Neural progenitor cell (in vitro differentiated cells): ENCODE data around the gene RIPPLY1. TPM values are rescaled to one million over a fixed set of nuclear protein-coding genes. Genes with fewer than 3 reads are reported as not detected.

Experiments
- DNase-seq: peaks from one replicate; pipeline ENCODE4 v3.0.0-alpha.2; 2016; ENCODE audit warnings: low spot score
- H2AFZ ChIP-seq: fragments of 200-600 bp; sonication (generic); replicated peaks from 2 replicates; pipeline ENCODE4 v1.6.1; 2016; ENCODE audit warnings: antibody characterized with exemption
- H3F3A ChIP-seq: fragments of 200-600 bp; sonication (generic); 2 replicates; pipeline ENCODE4 v1.6.1; 2016; ENCODE audit warnings: antibody characterized with exemption, low read depth
- H3K27ac ChIP-seq: fragments of 200-600 bp; sonication (generic); 2 replicates; pipeline ENCODE4 v1.5.1; 2016; ENCODE audit warnings: mild to moderate bottlenecking
- H3K27me3 ChIP-seq: fragments of 200-600 bp; sonication (generic); 2 replicates; pipeline ENCODE4 v1.6.1; 2016; ENCODE audit warnings: mild to moderate bottlenecking, moderate library complexity
- H3K36me3 ChIP-seq: fragments of 200-600 bp; sonication (generic); 2 replicates; pipeline ENCODE4 v1.5.1; 2016
- H3K4me1 ChIP-seq: fragments of 200-600 bp; sonication (generic); 2 replicates; pipeline ENCODE4 v1.6.1; 2016; ENCODE audit warnings: mixed run types
- H3K4me2 ChIP-seq: fragments of 200-600 bp; sonication (generic); 2 replicates; pipeline ENCODE4 v1.6.1; 2016
- H3K4me3 ChIP-seq: fragments of 200-600 bp; sonication (generic); 2 replicates; pipeline ENCODE4 v1.5.1; 2016
- H3K79me2 ChIP-seq: fragments of 200-600 bp; sonication (generic); 2 replicates; pipeline ENCODE4 v1.6.1; 2016; ENCODE audit warnings: low read depth
- H3K9ac ChIP-seq: fragments of 200-600 bp; sonication (generic); 2 replicates; pipeline ENCODE4 v1.6.1; 2016
- H3K9me3 ChIP-seq: fragments of 200-600 bp; sonication (generic); 2 replicates; pipeline ENCODE4 v1.5.1; 2016; ENCODE audit warnings: low read depth
- H4K20me1 ChIP-seq: fragments of 200-600 bp; sonication (generic); 2 replicates; pipeline ENCODE4 v1.6.1; 2016; ENCODE audit warnings: low read depth
- H3K27ac Mint-ChIP-seq: 3 replicates; pipeline ENCODE4 v1.8.0; 2021; ENCODE audit warnings: mixed read lengths
- H3K27me3 Mint-ChIP-seq: 2 replicates; pipeline ENCODE4 v1.8.0; 2022; ENCODE audit warnings: low read depth, mild to moderate bottlenecking, inconsistent platforms, moderate library complexity, mixed read lengths; ENCODE audit not compliant: insufficient read depth
- H3K36me3 Mint-ChIP-seq: 3 replicates; pipeline ENCODE4 v1.8.0; 2021; ENCODE audit warnings: mixed read lengths
- H3K4me1 Mint-ChIP-seq: 3 replicates; pipeline ENCODE4 v1.8.0; 2021; ENCODE audit warnings: mixed read lengths
- H3K4me3 Mint-ChIP-seq: 3 replicates; pipeline ENCODE4 v1.8.0; 2021; ENCODE audit warnings: mild to moderate bottlenecking, moderate library complexity, mixed read lengths
- H3K9me3 Mint-ChIP-seq: 3 replicates; pipeline ENCODE4 v1.8.0; 2020; ENCODE audit warnings: mixed read lengths
- EZH2 ChIP-seq: fragments of 200-600 bp; sonication (generic); IDR thresholded peaks from 2 replicates; pipeline ENCODE4 v1.6.1; 2017; ENCODE audit warnings: antibody characterized with exemption, mild to moderate bottlenecking, moderate library complexity
- EZH2phosphoT487 ChIP-seq: fragments of 200-600 bp; sonication (generic); IDR thresholded peaks from 2 replicates; pipeline ENCODE4 v1.6.1; 2017; ENCODE audit warnings: antibody characterized with exemption
- total RNA-seq: library from RNA; depleted of rRNA; stranded (reverse); fragments of >200 nt; gene quantifications from 2 replicates; pipeline ENCODE4 v1.2.3, GENCODE V29; 2015; ENCODE audit warnings: low replicate concordance
- TF ChIP-seq, protein P1 (sequence below): fragments of 200-600 bp; sonication (generic); IDR thresholded peaks from 2 replicates; pipeline ENCODE4 v1.5.1; 2017; ENCODE audit warnings: antibody characterized with exemption, mild to moderate bottlenecking

The RIPPLY1 gene
- total RNA-seq, 1 donor from 2014 or later = not detected

DNA sequence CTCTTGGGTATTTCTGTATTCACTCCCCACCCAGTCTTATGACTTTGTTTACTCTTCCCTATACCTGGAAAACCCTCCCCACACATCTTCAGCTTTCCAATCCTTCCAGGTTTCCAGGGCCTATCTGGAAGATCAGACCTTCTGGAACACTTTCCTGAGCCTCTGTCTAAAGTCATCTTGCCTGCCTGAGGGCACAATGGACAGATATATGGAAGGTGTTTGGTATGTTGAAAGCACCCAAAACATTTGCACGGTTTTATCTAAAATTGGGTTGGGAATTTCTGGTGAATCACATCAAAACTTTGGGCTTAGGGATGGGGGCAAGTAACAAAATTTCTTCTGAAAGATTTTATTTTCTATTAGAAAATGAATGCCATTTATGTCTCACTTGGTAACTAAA is 33.1 kb upstream of the RIPPLY1 start:
- no peak overlapping the region for H3K4me3 Mint-ChIP-seq
- H3K27me3 ChIP-seq = no peaks in the 10 kb centered on the region

DNA sequence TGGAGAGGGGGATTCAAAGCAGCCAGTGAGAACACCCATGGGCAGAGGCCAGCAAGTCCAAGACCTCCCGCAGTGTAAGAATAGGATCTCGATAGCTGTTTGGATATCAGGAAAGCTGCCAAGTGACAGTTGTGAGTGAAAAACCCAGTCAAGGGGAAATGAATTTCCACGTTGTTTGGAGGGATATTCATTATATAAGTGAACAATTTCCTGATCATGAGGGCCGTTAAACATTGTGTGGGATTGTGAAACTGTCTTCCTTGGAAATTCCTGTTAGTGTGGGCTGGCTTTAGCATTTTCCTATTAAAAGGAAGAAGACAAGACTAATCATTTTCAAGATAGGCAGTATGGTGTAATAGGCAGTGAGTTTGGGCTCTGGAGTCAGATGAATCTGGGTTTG is 32.0 kb upstream of the RIPPLY1 start:
- Histone ChIP-seq H3K79me2 (no peaks in the 10 kb centered on the region), H3F3A (no peaks in the 10 kb centered on the region), H3K9me3 (no peaks in the 10 kb centered on the region), H3K27me3 (no peaks in the 10 kb centered on the region), H3K4me3 (no peak overlapping the region), H2AFZ (no peak overlapping the region), H4K20me1 (no peaks in the 10 kb centered on the region), H3K4me2 (no peak overlapping the region), H3K36me3 (no peaks in the 10 kb centered on the region), H3K4me1 (peaks cover 9% of the 10 kb centered on the region), H3K9ac (no peak overlapping the region), H3K27ac (no peak overlapping the region)
- Mint-ChIP-seq H3K4me1 (peaks cover 10% of the 10 kb centered on the region), H3K36me3 (no peaks in the 10 kb centered on the region), H3K4me3 (no peak overlapping the region), H3K9me3 (no peaks in the 10 kb centered on the region), H3K27me3 (no peaks in the 10 kb centered on the region), H3K27ac (no peak overlapping the region)
- no peak for DNase-seq
- no peak for TF ChIP-seq EZH2phosphoT487

More for the DNA sequence above, 33.1 kb upstream of the RIPPLY1 start:
- TF ChIP-seq EZH2phosphoT487 = no peak
- TF ChIP-seq EZH2 = no peak
- TF ChIP-seq, protein P1, sequence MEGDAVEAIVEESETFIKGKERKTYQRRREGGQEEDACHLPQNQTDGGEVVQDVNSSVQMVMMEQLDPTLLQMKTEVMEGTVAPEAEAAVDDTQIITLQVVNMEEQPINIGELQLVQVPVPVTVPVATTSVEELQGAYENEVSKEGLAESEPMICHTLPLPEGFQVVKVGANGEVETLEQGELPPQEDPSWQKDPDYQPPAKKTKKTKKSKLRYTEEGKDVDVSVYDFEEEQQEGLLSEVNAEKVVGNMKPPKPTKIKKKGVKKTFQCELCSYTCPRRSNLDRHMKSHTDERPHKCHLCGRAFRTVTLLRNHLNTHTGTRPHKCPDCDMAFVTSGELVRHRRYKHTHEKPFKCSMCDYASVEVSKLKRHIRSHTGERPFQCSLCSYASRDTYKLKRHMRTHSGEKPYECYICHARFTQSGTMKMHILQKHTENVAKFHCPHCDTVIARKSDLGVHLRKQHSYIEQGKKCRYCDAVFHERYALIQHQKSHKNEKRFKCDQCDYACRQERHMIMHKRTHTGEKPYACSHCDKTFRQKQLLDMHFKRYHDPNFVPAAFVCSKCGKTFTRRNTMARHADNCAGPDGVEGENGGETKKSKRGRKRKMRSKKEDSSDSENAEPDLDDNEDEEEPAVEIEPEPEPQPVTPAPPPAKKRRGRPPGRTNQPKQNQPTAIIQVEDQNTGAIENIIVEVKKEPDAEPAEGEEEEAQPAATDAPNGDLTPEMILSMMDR = no peak
- Histone ChIP-seq H3K4me3 (no peak overlapping the region), H3K9me3 (no peaks in the 10 kb centered on the region), H3K4me2 (no peak overlapping the region), H3F3A (no peaks in the 10 kb centered on the region), H3K27ac (no peak overlapping the region), H4K20me1 (no peaks in the 10 kb centered on the region), H3K4me1 (peaks cover 9% of the 10 kb centered on the region), H3K9ac (no peak overlapping the region), H3K79me2 (no peaks in the 10 kb centered on the region), H2AFZ (no peak overlapping the region), H3K36me3 (no peaks in the 10 kb centered on the region)
- Mint-ChIP-seq H3K9me3 (no peaks in the 10 kb centered on the region), H3K36me3 (no peaks in the 10 kb centered on the region), H3K27ac (no peak overlapping the region), H3K4me1 (peaks cover 10% of the 10 kb centered on the region), H3K27me3 (no peaks in the 10 kb centered on the region)
- DNase-seq = no peak

DNA sequence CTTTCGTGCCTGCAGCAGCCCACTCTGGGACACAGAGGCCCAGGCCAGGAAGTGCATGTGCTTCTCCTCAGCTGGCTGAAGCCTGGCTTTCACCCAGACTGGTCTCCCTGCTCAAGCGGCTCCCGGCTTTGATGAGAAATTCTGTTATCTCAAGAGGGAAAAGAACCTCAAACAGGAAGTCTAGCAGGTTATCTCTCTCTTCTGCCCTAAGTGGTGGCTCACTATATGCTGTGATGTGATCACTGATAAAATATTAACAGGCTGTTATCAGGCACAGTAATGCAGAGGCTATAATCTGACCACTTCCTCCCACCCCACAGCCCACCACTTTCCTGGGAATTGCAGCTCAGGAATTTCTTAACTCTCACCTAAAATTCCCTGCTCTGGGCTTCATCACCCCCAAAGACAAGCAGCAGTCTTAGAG is 30.4 kb upstream of the RIPPLY1 start:
- H3K27me3 ChIP-seq = no peaks in the 10 kb centered on the region
- H3K79me2 ChIP-seq = no peaks in the 10 kb centered on the region
- no peaks in the 10 kb centered on the region for H3F3A ChIP-seq
- H3K9me3 Mint-ChIP-seq = no peaks in the 10 kb centered on the region
- no peaks in the 10 kb centered on the region for H3K36me3 Mint-ChIP-seq
- no peak for DNase-seq
- no peaks in the 10 kb centered on the region for H3K4me1 ChIP-seq
- H3K9me3 ChIP-seq = no peaks in the 10 kb centered on the region
- TF ChIP-seq EZH2phosphoT487 = no peak
- no peak for TF ChIP-seq EZH2
- TF ChIP-seq, protein P1 = no peak
- no peak overlapping the region for H3K27ac ChIP-seq
- no peaks in the 10 kb centered on the region for H4K20me1 ChIP-seq
- no peak overlapping the region for H2AFZ ChIP-seq
- no peak overlapping the region for H3K4me3 Mint-ChIP-seq
- H3K9ac ChIP-seq = no peak overlapping the region
- H3K4me3 ChIP-seq = no peak overlapping the region
- no peaks in the 10 kb centered on the region for H3K27me3 Mint-ChIP-seq
- H3K4me1 Mint-ChIP-seq = peaks cover 10% of the 10 kb centered on the region
- no peak overlapping the region for H3K27ac Mint-ChIP-seq
- no peak overlapping the region for H3K4me2 ChIP-seq
- H3K36me3 ChIP-seq = no peaks in the 10 kb centered on the region

DNA sequence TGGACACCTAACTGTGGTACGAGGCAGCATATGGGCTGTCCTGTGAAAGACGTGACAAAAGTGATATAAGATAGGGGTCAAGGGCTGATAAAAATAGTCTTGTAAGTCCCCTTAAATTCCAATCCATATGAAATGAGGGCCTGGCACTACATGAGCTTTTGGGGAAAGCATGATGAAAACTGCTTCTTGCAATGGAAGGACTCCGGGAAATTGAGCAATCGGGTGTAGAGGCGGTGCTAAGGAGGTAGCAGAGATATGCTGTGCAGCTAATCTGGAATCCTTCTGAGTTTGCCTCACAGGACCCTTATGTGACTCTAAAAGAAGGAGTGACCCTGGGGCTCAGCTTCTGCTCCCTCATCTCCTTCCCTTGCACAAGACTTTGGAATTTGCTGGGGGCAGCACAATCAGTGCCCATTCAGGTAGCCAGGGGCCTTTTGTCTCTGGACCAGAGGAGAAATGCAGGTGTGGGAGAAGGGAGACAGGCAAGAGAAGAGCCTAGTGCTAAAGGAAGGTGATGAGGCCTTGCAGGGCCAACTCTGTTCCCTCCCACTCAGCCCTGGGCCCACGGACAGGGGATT is 29.9 kb upstream of the RIPPLY1 start:
- Histone ChIP-seq H3K27ac (no peak overlapping the region), H3F3A (no peaks in the 10 kb centered on the region), H3K9me3 (no peaks in the 10 kb centered on the region), H3K4me2 (no peak overlapping the region), H3K4me3 (no peak overlapping the region), H3K9ac (no peak overlapping the region), H3K27me3 (no peaks in the 10 kb centered on the region), H3K79me2 (no peaks in the 10 kb centered on the region), H3K36me3 (no peaks in the 10 kb centered on the region), H3K4me1 (no peaks in the 10 kb centered on the region), H4K20me1 (no peaks in the 10 kb centered on the region), H2AFZ (no peak overlapping the region)
- no peaks in the 10 kb centered on the region for H3K27me3 Mint-ChIP-seq
- no peaks in the 10 kb centered on the region for H3K9me3 Mint-ChIP-seq
- H3K27ac Mint-ChIP-seq = no peak overlapping the region
- no peak for TF ChIP-seq EZH2
- TF ChIP-seq, protein P1 = no peak
- H3K4me3 Mint-ChIP-seq = no peak overlapping the region
- no peaks in the 10 kb centered on the region for H3K36me3 Mint-ChIP-seq
- peaks cover 10% of the 10 kb centered on the region for H3K4me1 Mint-ChIP-seq
- no peak for DNase-seq
